SK-N-SH treated with all-trans-retinoic acid at 6 μM for 48 hours (cell line): ENCODE data around the gene RNF125.

ENCODE experiments used
- BACH2 ChIP-seq: fragments of 250-450 bp; sonication (Bioruptor Pico); IDR thresholded peaks from 2 replicates; pipeline ENCODE4 v1.9.0; 2021; ENCODE audit warnings: mild to moderate bottlenecking, borderline replicate concordance
- TOX ChIP-seq: fragments of 250-450 bp; sonication (Bioruptor Pico); IDR thresholded peaks from 2 replicates; pipeline ENCODE4 v1.8.0; 2021; ENCODE audit warnings: mild to moderate bottlenecking, moderate library complexity, borderline replicate concordance
- TF ChIP-seq, protein P1 (sequence below): fragments of 250-450 bp; sonication (Bioruptor Pico); IDR thresholded peaks from 2 replicates; pipeline ENCODE4 v1.5.1; 2021; ENCODE audit warnings: mild to moderate bottlenecking, moderate library complexity
- TF ChIP-seq, protein P2 (sequence below): fragments of 250-450 bp; sonication (Bioruptor Pico); IDR thresholded peaks from 2 replicates; pipeline ENCODE4 v1.8.0; 2020; ENCODE audit warnings: mild to moderate bottlenecking, moderate library complexity, borderline replicate concordance

- TF ChIP-seq TOX (no peak), BACH2 (CRISPR knock-in tag) (no peak)
- TF ChIP-seq, protein P1, sequence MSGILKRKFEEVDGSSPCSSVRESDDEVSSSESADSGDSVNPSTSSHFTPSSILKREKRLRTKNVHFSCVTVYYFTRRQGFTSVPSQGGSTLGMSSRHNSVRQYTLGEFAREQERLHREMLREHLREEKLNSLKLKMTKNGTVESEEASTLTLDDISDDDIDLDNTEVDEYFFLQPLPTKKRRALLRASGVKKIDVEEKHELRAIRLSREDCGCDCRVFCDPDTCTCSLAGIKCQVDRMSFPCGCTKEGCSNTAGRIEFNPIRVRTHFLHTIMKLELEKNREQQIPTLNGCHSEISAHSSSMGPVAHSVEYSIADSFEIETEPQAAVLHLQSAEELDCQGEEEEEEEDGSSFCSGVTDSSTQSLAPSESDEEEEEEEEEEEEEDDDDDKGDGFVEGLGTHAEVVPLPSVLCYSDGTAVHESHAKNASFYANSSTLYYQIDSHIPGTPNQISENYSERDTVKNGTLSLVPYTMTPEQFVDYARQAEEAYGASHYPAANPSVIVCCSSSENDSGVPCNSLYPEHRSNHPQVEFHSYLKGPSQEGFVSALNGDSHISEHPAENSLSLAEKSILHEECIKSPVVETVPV (CRISPR knock-in tag): no peak
- TF ChIP-seq, protein P2, sequence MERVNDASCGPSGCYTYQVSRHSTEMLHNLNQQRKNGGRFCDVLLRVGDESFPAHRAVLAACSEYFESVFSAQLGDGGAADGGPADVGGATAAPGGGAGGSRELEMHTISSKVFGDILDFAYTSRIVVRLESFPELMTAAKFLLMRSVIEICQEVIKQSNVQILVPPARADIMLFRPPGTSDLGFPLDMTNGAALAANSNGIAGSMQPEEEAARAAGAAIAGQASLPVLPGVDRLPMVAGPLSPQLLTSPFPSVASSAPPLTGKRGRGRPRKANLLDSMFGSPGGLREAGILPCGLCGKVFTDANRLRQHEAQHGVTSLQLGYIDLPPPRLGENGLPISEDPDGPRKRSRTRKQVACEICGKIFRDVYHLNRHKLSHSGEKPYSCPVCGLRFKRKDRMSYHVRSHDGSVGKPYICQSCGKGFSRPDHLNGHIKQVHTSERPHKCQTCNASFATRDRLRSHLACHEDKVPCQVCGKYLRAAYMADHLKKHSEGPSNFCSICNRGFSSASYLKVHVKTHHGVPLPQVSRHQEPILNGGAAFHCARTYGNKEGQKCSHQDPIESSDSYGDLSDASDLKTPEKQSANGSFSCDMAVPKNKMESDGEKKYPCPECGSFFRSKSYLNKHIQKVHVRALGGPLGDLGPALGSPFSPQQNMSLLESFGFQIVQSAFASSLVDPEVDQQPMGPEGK (CRISPR knock-in tag): no peak
Observed at GRCh38 chr18:32025744-32026143, 7.1 kb downstream of the RNF125 start.
